GM21576 (cell line): Measurements from ENCODE around the gene BEST3.

Source experiments
- ATAC-seq: cut with Tn5 transposase; IDR thresholded peaks from one replicate; pipeline ENCODE4 v1.9.1; 2021; ENCODE audit warnings: mild to moderate bottlenecking, moderate library complexity; ENCODE audit not compliant: unreplicated experiment

BEST3 gene

GRCh38 chr12:69655616-69656340 lies 43.3 kb downstream of the BEST3 start:
- no peak for ATAC-seq

- ATAC-seq, result no peak
These were observed 45.4 kb downstream of the BEST3 start for GRCh38 chr12:69653703-69654102.

- no peak for ATAC-seq
These were observed 47.2 kb downstream of the BEST3 start for GRCh38 chr12:69651922-69652321.

GRCh38 chr12:69649529-69649928 lies 49.6 kb downstream of the BEST3 start:
- ATAC-seq, result no peak

GRCh38 chr12:69648476-69648875 lies 50.6 kb downstream of the BEST3 start:
- ATAC-seq, result no peak

GRCh38 chr12:69647178-69647577 lies 51.9 kb downstream of the BEST3 start:
- ATAC-seq, result no peak

GRCh38 chr12:69645031-69645430 lies 54.1 kb downstream of the BEST3 start:
- ATAC-seq, result no peak

- no peak for ATAC-seq
These were observed 54.6 kb downstream of the BEST3 start for GRCh38 chr12:69644511-69644910.

GRCh38 chr12:69642531-69642930 lies 56.6 kb downstream of the BEST3 start:
- ATAC-seq, result no peak

- ATAC-seq, result no peak
These were observed 57.6 kb downstream of the BEST3 start for GRCh38 chr12:69641546-69641945.

- ATAC-seq, result peak; percentile 88
These were observed 59.6 kb downstream of the BEST3 start for GRCh38 chr12:69639400-69640016.

- no peak for ATAC-seq
These were observed 66.0 kb downstream of the BEST3 start for GRCh38 chr12:69633061-69633460.

- ATAC-seq, result no peak
These were observed 68.9 kb downstream of the BEST3 start for GRCh38 chr12:69630191-69630590.

GRCh38 chr12:69627501-69627900 lies 71.6 kb downstream of the BEST3 start:
- ATAC-seq, result no peak

GRCh38 chr12:69623970-69624369 lies 75.1 kb downstream of the BEST3 start:
- ATAC-seq, result no peak

- ATAC-seq, result no peak
These were observed 77.6 kb downstream of the BEST3 start for GRCh38 chr12:69621551-69621950.

GRCh38 chr12:69620921-69621320 lies 78.2 kb downstream of the BEST3 start:
- no peak for ATAC-seq

- ATAC-seq, result no peak
These were observed 79.0 kb downstream of the BEST3 start for GRCh38 chr12:69620077-69620476.

- ATAC-seq, result no peak
These were observed 80.1 kb downstream of the BEST3 start for GRCh38 chr12:69619050-69619449.

- no peak for ATAC-seq
These were observed 83.1 kb downstream of the BEST3 start for GRCh38 chr12:69616025-69616424.

- ATAC-seq, result no peak
These were observed 85.8 kb downstream of the BEST3 start for GRCh38 chr12:69613351-69613750.

- ATAC-seq, result no peak
These were observed 88.4 kb downstream of the BEST3 start, which contains the start of gene LRRC10 for GRCh38 chr12:69610729-69611128. Gene LRRC10, minus strand, starts transcription at chr12:69610907. Its CDS starts 69 bp downstream, at chr12:69610838.

GRCh38 chr12:69610126-69610525 lies 89.0 kb downstream of the BEST3 start:
- no peak for ATAC-seq
